Stimulated activated CD4-positive, alpha-beta T cell treated with anti-CD3 and anti-CD28 coated beads, TNF-alpha, amount 100 ng/mL, for 24 hours (primary cell): ENCODE measurements around the gene MOGAT2.
A peak's percentile ranks its signal among the peaks of the same experiment; 100 is the strongest.

Experiments
- DNase-seq, 3 experiments: peaks; one replicate each; pipeline ENCODE4 v3.0.0-alpha.2; 2020; ENCODE audit warnings: low read depth in 3 of 3

Gene MOGAT2

GRCh38 chr11:75759832-75760231 is 42.2 kb downstream of the MOGAT2 start:
- DNase-seq = no peak

GRCh38 chr11:75760243-75760642 is 42.6 kb downstream of the MOGAT2 start:
- no peak for DNase-seq

GRCh38 chr11:75760710-75761493 is 43.3 kb downstream of the MOGAT2 start:
- DNase-seq = no peak

- DNase-seq = no peak
These were observed 44.5 kb downstream of the MOGAT2 start for GRCh38 chr11:75762158-75762557.

GRCh38 chr11:75762885-75763284 is 45.2 kb downstream of the MOGAT2 start:
- DNase-seq = no peak

GRCh38 chr11:75763846-75764245 is 46.2 kb downstream of the MOGAT2 start:
- DNase-seq = no peak

- no peak for DNase-seq
These were observed 47.5 kb downstream of the MOGAT2 start for GRCh38 chr11:75765116-75765515.

- DNase-seq = no peak
These were observed 49.0 kb downstream of the MOGAT2 start for GRCh38 chr11:75766443-75767227.

GRCh38 chr11:75767228-75767572 is 49.6 kb downstream of the MOGAT2 start:
- DNase-seq = no peak

- DNase-seq = no peak
These were observed 50.1 kb downstream of the MOGAT2 start for GRCh38 chr11:75767793-75768111.

GRCh38 chr11:75768112-75768908 is 50.7 kb downstream of the MOGAT2 start, which contains the start of gene DGAT2:
DGAT2 (plus strand) TSS chr11:75768778; CDS start chr11:75768992, 214 bp downstream.
- peak; percentile 46 to 73 (median 55) for DNase-seq

GRCh38 chr11:75768909-75769771 is 51.5 kb downstream of the MOGAT2 start:
- no peak for DNase-seq

- no peak for DNase-seq
These were observed 52.5 kb downstream of the MOGAT2 start for GRCh38 chr11:75770102-75770501.

GRCh38 chr11:75771646-75772410 is 54.2 kb downstream of the MOGAT2 start:
- DNase-seq = no peak

- no peak for DNase-seq
These were observed 56.1 kb downstream of the MOGAT2 start for GRCh38 chr11:75773595-75774353.

- DNase-seq = no peak
These were observed 57.4 kb downstream of the MOGAT2 start for GRCh38 chr11:75775056-75775455.

GRCh38 chr11:75776546-75776945 is 58.9 kb downstream of the MOGAT2 start:
- DNase-seq = no peak

GRCh38 chr11:75777461-75778110 is 59.9 kb downstream of the MOGAT2 start:
- DNase-seq = no peak

GRCh38 chr11:75778962-75779361 is 61.3 kb downstream of the MOGAT2 start:
- no peak for DNase-seq
